Lung (tissue), 16 donors: Measurements from ENCODE around the gene ETHE1. TPM values are rescaled to one million over a fixed set of nuclear protein-coding genes. Genes with fewer than 3 reads are reported as not detected.

Source experiments
- ATAC-seq: fragments of 200-7000 bp; cut with Tn5 transposase; one replicate; pipeline ENCODE4 v1.9.1; 2020; ENCODE audit warnings: moderate number of reproducible peaks; ENCODE audit not compliant: insufficient read depth, low FRiP score
- DNase-seq, 3 donors: peaks; one replicate each; pipeline ENCODE4 v3.0.0-alpha.2; 2013 to 2017
- H3K27ac ChIP-seq, 2 donors: one replicate each; pipeline ENCODE4 v1.5.1; 2013; ENCODE audit warnings: mild to moderate bottlenecking in 2 of 2, moderate library complexity in 2 of 2, control low read depth in 1 of 2, inconsistent platforms in 1 of 2, low read depth in 1 of 2, low read length in 1 of 2
- H3K27me3 ChIP-seq, 3 donors: one replicate each; pipeline ENCODE4 v1.5.1; 2013; ENCODE audit warnings: low read length in 2 of 3; ENCODE audit not compliant: control insufficient read depth in 3 of 3, insufficient read depth in 3 of 3
- H3K36me3 ChIP-seq, 4 donors: one replicate each; pipeline ENCODE4 v1.5.1; 2013; ENCODE audit warnings: low read length in 4 of 4, mild to moderate bottlenecking in 1 of 4, moderate library complexity in 1 of 4; ENCODE audit not compliant: control insufficient read depth in 4 of 4, insufficient read depth in 4 of 4
- H3K4me1 ChIP-seq, 5 donors: one replicate each; pipeline ENCODE4 v1.5.1; 2013; ENCODE audit warnings: low read length in 5 of 5, mild to moderate bottlenecking in 2 of 5, moderate library complexity in 1 of 5; ENCODE audit not compliant: control insufficient read depth in 5 of 5, insufficient read depth in 5 of 5
- H3K4me3 ChIP-seq: one replicate; pipeline ENCODE4 v1.5.1; 2013; ENCODE audit warnings: mild to moderate bottlenecking, control low read depth, moderate library complexity
- H3K9ac ChIP-seq, 2 donors: one replicate each; pipeline ENCODE4 v1.5.1; 2013; ENCODE audit warnings: low read length in 2 of 2, control low read depth in 1 of 2; ENCODE audit not compliant: insufficient read depth in 1 of 2
- H3K9me3 ChIP-seq, 4 donors: one replicate each; pipeline ENCODE4 v1.5.1; 2013; ENCODE audit warnings: low read length in 3 of 4, mild to moderate bottlenecking in 1 of 4, moderate library complexity in 1 of 4; ENCODE audit not compliant: control insufficient read depth in 4 of 4, insufficient read depth in 3 of 4
- CTCF ChIP-seq: IDR thresholded peaks from 2 replicates; pipeline ENCODE4 v1.5.1; 2012; ENCODE audit warnings: mild to moderate bottlenecking; ENCODE audit errors: control extremely low read depth, extremely low read depth
- WGBS, 2 donors: extraction: QIAGEN DNeasy Blood & Tissue Kit; methylation state at CpG; one replicate each; pipeline ENCODE4 v1.1.7; 2013; 5-methylcytosine and 5-hydroxymethylcytosine counted together
- long read RNA-seq, 5 donors: transcript quantifications; one replicate each; lab custom pipeline, GENCODE V29; 2026
- polyA plus RNA-seq, 2 donors: library from polyadenylated mRNA; stranded (reverse); fragments of 200-250 nt; gene quantifications; one replicate each; pipeline ENCODE4 v1.2.1, GENCODE V29; 2013
- total RNA-seq, 2 donors: library from RNA; depleted of rRNA in 1 of 2; stranded (reverse); fragments of >200 nt in 1 of 2; gene quantifications; one replicate each; pipeline ENCODE4 v1.2.1, GENCODE V29; 2014 to 2021
- donor health status: control.
- donor health status: control.
- donor health status: Bipolar disorder and iron deficiency.
- donor health status: healthy.
- donor health status: DM: yes; HTN: yes; CAD: no.

ETHE1 gene
- total RNA-seq (10 to 100 TPM; 15.0 to 49.3 TPM), polyA plus RNA-seq (10 to 100 TPM; 25.7 to 76.9 TPM)
- long read RNA-seq, donor 1, transcript ETHE1-201 (7 exons, 963 nt), result major isoform, 13 of 14 reads
- long read RNA-seq, donor 1, partial matches to known transcripts, result 0 of 14 reads
- long read RNA-seq, donor 1, other reads (novel, unspliced or antisense), result 0 of 14 reads
- long read RNA-seq, donor 2, transcript ETHE1-201 (7 exons, 963 nt), result major isoform, 7 of 7 reads
- long read RNA-seq, donor 2, partial matches to known transcripts, result 0 of 7 reads
- long read RNA-seq, donor 2, other reads (novel, unspliced or antisense), result 0 of 7 reads
- long read RNA-seq, donor 3, transcript ETHE1-201 (7 exons, 963 nt), result major isoform, 10 of 11 reads
- long read RNA-seq, donor 3, partial matches to known transcripts, result 0 of 11 reads
- long read RNA-seq, donor 3, other reads (novel, unspliced or antisense), result 0 of 11 reads
- long read RNA-seq, donor 4, partial matches to known transcripts, result 0 of 5 reads
- long read RNA-seq, donor 4, other reads (novel, unspliced or antisense), result 0 of 5 reads
- long read RNA-seq, donor 5, transcript ETHE1-201 (7 exons, 963 nt), result major isoform, 13 of 14 reads
- long read RNA-seq, donor 5, partial matches to known transcripts, result 0 of 14 reads
- long read RNA-seq, donor 5, other reads (novel, unspliced or antisense), result 0 of 14 reads

GRCh38 chr19:43526884-43527859, at the start of gene ETHE1:
Gene ETHE1, minus strand, starts transcription at chr19:43527201. Its CDS starts 24 bp downstream, at chr19:43527177.
- DNase-seq, result peak; percentile 74 to 80 (median 76)
- 5 to 6% methylated on average over 50 to 54 of the region's 54 CpGs for WGBS, 2 donors
- H3K4me3 ChIP-seq, result peak within 1 kb of the TSS; percentile 46
- H3K36me3 ChIP-seq, result no peaks in the 10 kb centered on the region
- no peak for TF ChIP-seq CTCF
- H3K9me3 ChIP-seq, result no peaks in the 10 kb centered on the region
- H3K4me1 ChIP-seq, result peaks cover 0 to 27% (median 6%) of the 10 kb centered on the region in 5 donors
- H3K9ac ChIP-seq, result peak within 1 kb of the TSS; percentile 48 to 83
- peak within 1 kb of the TSS; percentile 61 to 80 for H3K27ac ChIP-seq
- ATAC-seq, result peak; percentile 86
- H3K27me3 ChIP-seq, result no peaks in the 10 kb centered on the region

- no peak for ATAC-seq
- WGBS, 2 donors, result 66 to 67% methylated on average over 37 of the region's 37 CpGs
- H3K36me3 ChIP-seq, result peaks cover 0 to 2% (median under 1%) of the 10 kb centered on the region in 4 donors
- DNase-seq, result peak; percentile 34 to 47 (median 40)
- no peaks in the 10 kb centered on the region for H3K27me3 ChIP-seq
- peak overlapping the region; percentile 69 to 91 for H3K9ac ChIP-seq
- H3K4me3 ChIP-seq, result peak overlapping the region; percentile 5
- no peak for TF ChIP-seq CTCF
- no peaks in the 10 kb centered on the region for H3K9me3 ChIP-seq
- H3K27ac ChIP-seq, result peak overlapping the region; percentile 35 to 48
- peaks cover 3 to 27% (median 12%) of the 10 kb centered on the region in 5 donors for H3K4me1 ChIP-seq
Observed at GRCh38 chr19:43575955-43576878, 49.2 kb upstream of the ETHE1 start.
